Measurements from ENCODE around the gene CATSPERE.
A peak's percentile ranks its signal among the peaks of the same experiment; 100 is the strongest.
"Not testable (repeated sequence)": the region's sequence is repeated elsewhere in the genome, so short reads cannot be mapped to it uniquely, and the experiment has no call there.

The CATSPERE gene

DNA sequence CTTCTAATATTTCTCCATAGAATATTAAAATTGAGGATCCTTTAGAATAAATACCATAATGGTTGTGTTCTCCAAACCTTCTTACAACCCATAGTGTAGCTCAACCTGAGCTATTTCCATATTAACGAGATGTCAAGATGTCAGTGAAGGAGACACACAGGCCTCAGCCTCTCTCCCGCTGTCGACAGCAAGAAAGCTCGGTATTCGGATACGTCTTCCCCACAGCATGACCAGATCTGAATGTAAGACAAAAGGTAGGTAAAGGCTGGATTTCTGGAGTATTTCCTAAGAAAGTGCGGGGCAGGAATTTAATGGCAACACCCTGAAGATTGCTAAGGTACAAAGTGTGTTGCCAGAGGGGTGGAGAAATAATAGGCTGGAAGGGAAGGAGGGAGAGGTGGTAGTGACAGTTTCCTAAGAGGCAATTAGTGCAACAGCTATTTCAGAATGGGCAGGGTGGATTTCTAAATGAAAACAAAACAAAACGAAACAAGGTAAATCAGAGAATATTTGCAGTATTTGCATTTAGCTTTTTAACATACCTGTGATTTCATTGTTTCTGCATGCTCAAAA lies 11.1 kb upstream of the CATSPERE start:
- no peak for DNase-seq

DNA sequence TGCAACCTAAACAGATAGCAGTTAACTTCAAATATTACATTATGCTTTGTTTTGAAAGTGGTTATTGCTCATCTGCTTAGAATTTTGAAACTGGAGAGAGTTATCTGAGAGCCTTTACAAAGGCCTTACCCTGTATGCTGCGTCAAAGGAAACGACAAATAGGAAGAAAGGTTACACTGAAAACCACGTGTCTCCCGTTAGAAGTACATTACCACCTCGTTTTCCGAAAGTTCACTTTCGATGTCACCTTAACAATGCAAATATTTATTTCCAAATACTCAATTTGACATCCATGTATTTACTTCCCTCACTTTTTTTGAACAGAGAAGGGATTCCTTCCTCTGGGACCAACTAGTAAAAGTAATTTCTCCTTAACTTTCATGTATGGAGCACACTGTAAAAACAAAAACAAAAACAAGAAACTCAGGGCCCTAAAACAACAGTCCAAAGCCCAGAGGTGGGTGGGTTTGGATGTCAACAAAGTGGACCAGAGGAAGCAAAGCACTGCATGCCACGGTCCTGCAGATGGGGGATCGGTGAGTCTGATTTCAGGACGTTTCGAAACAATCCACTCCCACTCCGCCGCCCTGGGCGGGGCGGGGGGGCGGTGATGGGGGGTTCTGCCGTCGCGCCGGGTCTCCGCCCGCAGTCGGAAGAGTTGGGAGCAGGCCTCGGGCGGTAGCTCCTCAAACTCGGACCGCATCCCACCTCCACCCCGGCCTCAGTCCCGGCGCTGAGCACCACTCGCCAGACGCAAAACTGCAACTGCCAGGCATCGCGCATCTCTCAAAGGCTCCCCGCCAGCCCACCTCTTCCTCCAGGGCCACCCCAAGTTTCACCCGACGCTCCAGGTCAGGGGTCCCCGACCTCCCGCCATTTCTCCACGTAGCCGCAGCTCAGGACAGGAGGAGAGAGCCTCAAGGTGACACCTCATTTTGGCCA lies 10.2 kb upstream of the CATSPERE start:
- no peak for DNase-seq

DNA sequence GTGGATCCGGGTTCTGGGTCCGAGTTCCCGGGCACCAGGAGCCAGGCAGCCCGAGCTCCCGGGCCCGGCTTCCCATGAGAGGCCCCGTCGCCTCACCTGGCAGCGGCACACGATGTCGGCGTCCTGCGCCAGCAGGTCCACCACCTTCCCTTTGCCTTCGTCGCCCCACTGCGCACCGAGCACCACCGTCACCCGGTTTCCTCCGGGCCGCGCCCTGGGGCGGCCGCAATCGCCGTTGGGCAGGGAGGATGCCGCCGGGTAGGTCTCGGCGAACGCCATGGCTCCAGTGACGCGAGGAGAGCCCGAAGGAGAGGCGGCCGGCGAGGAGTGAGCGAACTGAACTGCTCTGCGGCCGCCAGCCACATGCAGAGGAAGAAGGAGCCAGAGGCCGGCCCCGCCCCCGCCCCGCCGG lies 9.5 kb upstream of the CATSPERE start, which contains the start of gene ADSS2:
ADSS2 (minus strand) TSS at position 371 of the 412 bp plus-strand sequence; CDS start at position 279, 92 bp downstream.
- DNase-seq: no peak

DNA sequence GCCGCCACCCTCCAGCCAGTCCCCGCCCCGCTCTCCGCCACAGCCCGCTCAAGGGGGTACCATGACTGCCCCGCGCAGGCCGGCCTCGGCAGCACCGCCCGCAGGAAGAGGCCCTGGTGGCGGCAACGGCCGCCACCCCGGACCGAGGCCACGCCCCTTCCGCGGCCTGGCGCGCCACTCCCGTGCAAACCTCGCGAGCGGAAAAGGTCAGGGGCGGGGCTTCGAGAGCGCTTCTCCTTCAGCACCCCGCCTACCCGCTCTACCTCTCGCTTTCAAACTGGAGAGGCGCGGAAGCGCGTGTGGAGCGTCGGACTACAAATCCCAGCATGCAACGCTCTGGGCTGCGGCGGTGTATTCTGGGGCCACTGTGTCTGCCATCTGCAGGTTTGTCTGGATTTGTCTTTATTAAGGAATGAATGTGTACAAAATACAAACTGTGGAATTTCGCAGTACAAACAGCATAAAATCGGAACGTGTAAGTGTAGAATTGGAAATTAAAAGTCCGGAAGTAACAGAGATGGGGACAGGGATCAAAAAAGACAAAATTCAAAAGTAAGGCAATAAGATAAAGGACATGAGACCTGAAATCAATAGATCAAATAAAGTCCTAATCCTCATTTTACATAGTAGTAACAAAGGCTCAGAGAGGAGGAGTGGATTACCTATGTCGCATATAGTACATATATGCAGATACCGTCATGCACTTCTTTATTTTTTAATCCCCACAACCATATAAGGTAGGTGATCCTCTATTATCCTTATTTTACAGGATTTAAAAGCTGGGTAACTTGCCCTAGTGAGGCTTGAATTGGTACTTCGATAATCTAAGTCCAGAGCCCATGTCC lies 8.9 kb upstream of the CATSPERE start:
- peak; percentile 98 to 99 for DNase-seq

DNA sequence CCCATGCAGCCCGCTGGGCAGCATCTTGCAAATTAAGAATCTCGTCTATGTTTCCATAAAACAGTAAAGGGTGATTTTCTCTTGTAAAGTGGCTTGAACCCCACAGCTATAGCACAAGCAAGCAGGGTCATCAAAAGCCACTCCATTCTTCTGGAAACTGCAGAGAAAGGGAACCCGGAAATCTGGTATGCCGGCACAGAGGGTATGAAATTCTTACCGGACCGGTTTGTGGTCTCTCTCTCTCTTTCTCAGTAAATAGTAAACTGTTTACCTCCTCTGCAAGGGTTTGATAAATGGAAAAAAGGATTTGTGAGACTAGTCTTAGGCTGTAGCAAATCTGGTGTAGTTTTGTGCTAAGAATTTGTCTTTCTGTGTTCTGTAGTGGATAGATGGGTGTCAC lies 6.7 kb upstream of the CATSPERE start:
- no peak for DNase-seq

DNA sequence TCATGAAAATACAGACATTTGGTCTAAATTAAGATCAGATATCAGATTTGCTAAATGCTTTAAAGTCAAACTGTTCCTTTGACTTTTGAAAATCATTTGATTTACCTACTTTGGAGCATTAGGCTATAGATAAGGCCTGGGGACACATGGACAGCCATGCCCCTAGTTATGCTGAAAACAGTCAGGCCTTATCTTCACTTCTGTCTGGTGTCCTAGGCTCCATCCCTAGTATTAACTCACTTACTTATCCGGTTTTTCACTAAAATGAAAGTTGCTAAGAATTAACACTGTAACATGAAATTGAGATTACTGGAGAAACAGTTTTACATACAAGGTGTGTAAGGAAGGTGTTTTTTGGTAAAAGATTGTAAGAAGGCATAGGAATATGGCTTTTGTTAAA lies 4.5 kb upstream of the CATSPERE start:
- no peak for DNase-seq

DNA sequence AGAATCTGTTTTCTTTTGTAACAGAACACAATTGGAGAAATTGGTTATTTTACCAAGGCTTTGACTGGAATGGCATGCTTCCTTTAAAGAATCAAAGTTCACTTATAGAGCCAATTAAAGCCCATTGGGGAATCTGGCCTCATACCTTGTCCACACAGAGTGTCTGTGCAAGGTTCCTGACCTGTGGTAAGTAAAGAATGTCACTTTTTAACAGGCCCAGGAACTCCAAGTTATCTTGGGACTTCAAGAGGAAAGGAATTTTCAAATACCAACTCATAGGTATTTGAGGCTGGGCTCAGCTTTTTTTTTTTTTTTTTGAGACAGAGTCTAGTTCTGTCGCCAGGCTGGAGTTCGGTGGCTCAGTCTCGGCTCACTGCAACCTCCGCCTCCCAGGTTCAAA lies 2.3 kb upstream of the CATSPERE start:
- DNase-seq: no peak

DNA sequence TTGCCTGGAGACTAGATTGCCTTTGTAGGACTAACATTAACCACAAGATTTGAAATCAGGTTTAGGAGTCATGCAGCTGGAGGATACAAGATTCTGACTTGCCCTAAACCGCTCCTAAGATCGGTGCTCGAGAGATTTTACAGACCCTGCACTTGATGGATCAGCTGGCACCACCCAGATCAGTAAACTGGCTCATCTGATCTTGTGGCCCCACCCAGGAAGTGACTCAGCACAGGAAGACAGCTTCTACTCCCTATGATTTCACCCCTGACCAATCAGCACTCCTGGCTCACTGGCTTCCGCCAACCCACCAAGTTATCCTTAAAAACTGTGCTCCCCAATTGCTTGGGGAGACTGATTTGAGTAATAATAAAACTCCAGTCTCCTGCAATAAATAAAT lies 876 bp upstream of the CATSPERE start:
- DNase-seq: no peak

DNA sequence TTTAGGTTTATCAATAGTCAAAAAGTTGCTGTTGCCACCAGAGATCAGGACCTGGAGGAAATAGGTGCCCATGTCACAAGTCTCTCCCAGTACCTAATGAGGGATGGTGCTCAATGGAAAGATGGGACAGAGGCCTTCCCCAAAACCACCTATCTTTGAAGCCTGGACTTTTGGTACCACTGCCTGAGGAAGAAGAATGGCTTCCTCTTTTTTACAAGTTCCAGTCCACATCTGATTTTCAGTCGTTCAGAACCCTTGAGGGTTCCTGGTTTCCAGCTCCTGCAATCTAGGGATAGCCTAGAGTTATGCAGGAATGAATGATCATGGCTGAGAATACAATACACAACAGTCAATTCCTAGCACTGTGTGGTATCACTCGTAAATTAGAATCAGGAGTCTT lies 5.7 kb downstream of the CATSPERE start:
- DNase-seq: no peak

DNA sequence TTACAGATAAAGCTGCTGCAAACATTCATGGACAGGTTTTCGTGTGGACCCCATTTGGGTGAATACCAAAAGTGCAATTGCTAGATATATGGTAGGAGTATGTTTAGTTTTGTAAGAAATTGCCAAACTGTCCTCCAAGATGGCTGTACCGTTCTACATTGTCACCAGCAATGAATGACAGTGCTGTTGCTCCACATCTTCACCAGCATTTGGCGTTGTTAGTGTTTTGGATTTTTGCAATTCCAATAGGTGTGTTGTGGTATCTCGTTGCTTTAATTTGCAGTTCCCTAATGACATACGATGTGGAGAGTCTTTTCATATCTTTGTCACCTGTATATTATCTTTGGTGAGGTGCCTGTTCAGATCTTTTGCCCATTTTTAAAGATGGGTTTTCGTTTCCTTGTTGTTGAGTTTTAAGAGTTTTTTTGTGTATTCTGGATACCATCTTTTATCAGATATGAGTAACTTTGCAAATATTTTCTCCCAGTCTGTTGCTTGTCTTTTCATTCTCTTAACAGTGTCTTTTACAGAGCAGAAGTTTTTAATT lies 12.1 kb downstream of the CATSPERE start:
- no peak for DNase-seq

DNA sequence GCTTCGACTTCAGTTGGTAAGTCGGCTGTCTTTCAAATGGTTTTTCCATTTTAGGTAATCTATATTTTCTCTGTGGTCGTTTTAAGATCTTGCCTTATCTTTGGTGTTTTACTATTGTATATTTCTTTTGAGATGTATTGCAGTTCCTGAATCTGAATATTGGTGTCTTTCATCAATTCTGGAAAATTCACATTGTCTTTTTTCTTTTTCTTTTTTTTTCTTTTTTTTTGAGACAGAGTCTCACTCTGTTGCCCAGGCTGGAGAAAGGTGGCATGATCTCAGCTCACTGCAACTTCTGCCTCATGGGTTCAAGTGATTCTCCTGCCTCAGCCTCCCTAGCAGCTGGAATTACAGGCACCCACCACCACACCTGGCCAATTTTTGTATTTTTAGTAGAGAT lies 23.9 kb downstream of the CATSPERE start:
- DNase-seq: not testable (repeated sequence)

DNA sequence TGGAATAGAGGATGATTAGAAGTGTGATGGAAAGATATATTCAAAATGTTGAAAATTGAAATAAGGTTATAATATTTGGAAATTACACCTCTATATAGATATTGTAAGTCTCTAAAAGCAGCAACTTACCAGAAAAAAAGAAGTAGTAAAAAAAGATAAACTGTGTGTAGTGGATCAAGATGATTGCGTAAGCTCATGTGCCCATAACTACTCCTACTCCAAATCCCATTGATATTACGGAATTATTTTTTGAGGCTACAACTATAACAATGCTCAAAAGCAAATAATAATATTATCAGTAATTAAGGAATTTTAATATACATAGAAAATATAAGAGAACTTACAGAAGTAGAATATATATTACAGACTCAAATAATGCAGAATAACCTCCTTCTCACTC lies 33.6 kb downstream of the CATSPERE start:
- DNase-seq: no peak

DNA sequence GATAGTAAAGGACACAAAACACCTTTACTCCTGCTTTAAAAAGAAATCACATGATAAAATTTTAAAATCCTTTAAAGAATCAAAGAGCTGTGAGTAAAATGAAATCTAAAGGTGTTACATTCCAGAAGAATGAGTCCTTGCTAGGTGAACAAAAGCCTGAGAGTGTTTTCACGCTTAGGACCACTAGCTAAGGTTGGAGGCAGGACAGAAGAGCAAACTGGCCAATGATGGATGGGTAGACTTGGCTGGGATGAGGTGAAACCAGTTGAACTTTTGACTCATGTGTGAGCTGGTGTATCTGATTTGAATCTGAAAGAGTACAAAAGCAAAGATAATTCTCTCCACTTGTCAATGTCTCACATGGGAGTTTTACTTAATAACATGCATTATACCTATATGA lies 35.1 kb downstream of the CATSPERE start:
- no peak for DNase-seq

DNA sequence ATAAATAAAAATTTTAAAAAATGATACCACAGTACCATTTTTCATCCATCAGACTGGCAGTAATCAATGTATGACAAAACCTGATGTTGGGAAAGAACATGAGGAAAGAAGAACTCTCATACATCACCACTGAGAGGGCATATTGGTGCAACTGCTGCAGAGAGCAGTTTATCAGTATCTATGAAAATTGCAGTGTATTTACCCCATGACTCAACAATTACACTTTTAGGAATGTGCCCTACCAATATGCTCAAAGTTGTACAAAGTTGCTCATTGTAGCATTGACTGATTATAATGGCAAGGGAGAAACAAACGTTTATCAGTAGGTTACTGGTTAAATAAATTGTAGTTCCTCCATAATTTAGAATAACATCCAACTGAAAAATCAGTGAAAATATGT lies 36.7 kb downstream of the CATSPERE start:
- no peak for DNase-seq

DNA sequence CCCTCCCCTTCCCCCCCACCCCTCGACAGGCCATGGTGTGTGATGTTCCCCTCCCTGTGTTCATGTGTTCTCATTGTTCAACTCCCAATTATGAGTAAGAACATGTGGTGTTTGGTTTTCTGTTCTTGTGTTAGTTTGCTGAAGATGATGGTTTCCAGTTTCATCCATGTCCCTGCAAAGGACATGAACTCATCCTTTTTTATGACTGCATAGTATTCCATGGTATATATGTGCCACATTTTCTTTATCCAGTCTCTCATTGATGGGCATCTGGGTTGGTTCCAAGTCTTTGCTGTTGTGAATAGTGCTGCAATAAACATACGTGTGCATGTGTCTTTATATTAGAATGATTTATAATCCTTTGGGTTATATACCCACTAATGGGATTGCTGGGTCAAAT lies 38.4 kb downstream of the CATSPERE start:
- DNase-seq: not testable (repeated sequence)

DNA sequence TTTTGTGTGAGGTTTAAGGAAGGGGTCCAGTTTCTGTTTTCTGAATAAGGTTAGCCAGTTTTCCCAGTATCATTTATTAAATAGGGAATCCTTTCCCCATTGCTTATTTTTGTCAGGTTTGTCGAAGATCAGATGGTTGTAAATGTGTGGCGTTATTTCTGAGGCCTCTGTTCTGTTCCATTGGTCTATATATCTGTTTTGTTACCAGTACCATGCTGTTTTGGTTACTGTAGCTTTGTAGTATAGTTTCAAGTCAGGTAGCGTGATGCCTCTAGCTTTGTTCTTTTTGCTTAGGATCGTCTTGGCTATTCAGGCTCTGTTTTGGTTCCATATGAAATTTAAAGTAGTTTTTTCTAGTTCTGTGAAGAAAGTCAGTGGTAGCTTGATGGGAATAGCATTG lies 39.4 kb downstream of the CATSPERE start:
- DNase-seq: not testable (repeated sequence)

DNA sequence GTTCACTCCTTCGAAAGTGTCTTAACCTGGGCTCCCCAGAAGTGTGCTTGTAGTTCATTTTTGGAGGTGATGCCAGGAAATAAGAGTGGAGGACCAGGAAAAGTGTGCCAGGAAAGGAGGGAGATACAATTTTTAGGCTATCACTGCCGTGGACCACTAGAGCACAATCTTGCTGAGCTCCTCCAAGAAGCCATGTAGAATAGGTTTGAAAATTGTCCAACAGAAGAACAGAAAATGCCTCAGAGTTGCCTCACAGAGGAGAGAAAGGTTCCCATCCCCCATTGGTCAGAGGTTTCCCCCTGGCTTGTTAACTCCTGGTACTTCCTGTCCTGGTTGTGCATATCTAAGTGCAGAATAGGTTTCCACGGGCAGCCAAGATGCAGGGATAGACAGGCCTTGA lies 41.6 kb downstream of the CATSPERE start:
- no peak for DNase-seq

DNA sequence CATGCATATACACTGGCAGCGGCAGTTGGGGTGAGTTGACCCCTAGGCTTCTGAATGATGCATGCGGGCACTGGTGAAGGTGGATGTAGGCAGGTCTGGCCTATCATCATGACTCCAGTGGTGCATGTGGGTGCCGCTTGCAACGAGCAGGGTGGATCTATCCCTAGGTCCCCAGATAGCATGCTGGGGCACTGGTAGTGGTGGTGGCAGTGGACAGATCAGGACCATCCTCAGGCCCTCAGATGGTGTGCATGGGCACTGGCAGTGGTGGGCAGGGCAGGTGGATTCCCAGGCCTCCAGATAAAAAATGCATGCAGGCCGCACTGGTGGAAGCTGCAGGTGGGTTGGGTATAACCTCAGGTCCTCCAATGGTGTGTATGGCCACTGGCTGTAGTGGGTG lies 52.4 kb downstream of the CATSPERE start:
- no peak for DNase-seq

DNA sequence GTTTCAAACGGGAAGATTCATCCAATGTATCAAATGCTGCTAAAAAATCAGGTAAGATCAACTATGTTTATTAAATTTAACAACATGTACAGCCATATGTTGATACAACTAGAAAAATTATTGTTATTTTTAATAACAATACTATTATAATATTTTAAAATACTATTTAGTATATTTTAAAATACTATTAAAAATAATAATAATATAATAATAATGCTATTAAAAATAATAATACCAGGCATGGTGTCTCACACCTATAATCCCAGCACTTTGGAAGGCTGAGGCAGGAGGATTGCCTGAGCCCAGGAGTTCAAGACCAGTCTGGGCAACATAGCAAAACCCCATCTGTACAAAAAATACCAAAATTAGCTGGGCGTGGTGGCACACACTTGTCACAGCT lies 54.6 kb downstream of the CATSPERE start:
- no peak for DNase-seq

DNA sequence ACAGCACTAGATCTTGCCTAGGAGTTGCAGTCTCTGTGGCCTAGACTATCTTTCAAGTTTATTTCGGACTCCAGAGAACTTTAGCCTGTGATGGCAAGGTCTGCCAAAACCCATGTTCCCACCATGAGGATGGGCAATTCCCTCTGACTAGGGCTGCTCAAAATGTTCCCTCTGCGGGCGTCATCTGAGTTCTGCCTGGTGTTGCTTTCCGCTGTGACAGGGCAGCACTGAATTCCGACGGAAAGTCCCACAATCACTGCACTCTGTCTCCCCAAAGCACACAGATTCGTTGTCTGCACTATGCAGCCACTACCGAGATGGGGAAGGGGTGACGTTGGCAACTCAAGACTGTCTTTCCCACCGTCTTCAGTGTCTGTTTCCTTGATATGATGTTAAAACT lies 75.2 kb downstream of the CATSPERE start:
- DNase-seq: no peak

DNA sequence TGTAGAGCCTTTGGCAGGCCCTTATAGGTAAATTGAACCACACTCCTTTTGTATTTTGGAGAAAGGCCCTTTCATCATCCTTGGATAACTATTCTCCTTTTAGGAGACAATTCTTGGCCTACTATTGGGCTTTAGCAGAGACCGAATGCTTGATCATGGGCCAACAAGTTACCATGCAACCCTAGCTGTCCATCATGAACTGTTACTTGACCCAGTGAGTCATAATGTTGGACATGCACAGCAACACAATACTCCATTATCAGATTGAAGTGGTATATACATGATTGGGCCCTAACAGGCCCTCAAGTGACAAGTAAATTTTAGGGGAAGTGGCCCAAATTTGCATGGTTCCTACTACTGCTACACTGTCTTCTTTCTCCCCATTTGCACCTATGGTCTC lies 84.4 kb downstream of the CATSPERE start:
- no peak for DNase-seq

DNA sequence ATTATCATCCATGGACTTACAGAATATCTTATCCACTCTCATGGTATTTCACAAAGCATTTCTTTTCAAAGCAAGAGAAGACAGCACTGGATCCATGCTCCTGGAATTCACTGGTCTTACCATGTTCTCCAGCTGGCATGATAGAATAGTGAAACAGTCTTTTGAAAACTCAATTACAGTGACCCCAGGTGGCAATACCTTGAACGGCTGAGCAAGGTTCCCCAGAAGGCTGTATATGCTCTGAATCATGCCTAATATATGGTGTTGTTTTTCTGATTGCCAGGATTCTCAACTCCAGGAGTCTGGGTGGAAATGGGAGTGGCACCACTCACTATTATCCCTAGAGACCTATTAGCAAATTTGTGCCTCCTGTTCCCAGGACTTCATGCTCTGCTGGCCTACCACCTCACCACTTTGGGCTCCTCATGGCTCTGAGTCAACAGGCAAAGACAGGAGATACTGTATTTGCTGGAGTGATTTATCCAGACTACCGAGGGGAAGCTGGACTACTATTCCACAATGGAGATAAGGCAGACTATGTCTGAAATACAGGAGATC lies 87.6 kb downstream of the CATSPERE start:
- DNase-seq: no peak

DNA sequence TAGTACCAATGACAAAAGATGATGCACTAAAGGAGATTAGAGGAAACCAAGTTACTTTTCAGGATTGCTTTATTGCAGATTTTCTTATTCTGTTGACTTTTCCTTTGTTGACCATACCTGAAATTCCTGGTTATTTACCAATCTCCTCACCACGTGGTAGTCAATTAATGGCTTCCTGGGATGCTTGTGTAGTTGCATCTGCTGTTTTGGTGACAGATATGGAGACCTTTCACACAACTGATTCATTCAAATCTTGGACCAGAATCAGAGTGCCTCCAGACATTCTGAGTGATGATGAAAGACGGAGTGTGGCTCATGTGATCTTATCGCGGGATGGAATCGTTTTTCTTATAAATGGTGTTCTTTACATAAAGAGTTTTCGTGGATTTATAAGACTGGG lies 91.3 kb downstream of the CATSPERE start:
- no peak for DNase-seq

Data from NCI-H1930 (cell line).